DOHH2 (cell line): ENCODE data around the gene BEND5.

ENCODE experiments used
- CTCF ChIP-seq: fragments of 200-600 bp; sonication (generic); IDR thresholded peaks from one replicate; pipeline ENCODE4 v1.5.1; 2014; ENCODE audit warnings: antibody characterized with exemption, mild to moderate bottlenecking, low read depth, low read length; ENCODE audit not compliant: poor library complexity, severe bottlenecking
- EZH2phosphoT487 ChIP-seq: fragments of 200-600 bp; sonication (generic); IDR thresholded peaks from 2 replicates; pipeline ENCODE4 v1.6.1; 2017; ENCODE audit warnings: borderline replicate concordance, mild to moderate bottlenecking, antibody characterized with exemption, low read length, moderate library complexity, mixed read lengths

DNA sequence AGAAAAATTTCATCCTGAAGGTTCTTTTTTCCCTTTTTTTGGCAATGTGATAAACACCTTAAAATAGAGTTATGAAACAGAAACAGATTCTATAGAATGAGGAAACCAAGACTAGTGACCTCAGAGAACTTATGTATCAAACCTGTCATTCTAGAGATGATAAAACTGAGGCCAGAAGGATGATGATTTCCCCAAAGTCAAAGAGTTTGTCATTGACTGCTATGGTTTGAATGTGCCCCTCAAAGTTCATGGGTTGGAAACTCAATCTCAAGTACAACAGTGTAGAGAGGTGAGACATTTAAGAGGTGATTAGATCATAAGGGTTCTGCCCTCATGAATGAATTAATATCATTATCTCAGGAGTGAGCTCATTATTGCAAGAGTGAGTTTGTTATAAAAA lies 13.7 kb upstream of the BEND5 start:
- TF ChIP-seq CTCF (no peak), EZH2phosphoT487 (no peak)
